ENCODE results near the gene SDSL. TPM values are rescaled to one million over a fixed set of nuclear protein-coding genes. Genes with fewer than 3 reads are reported as not detected.

The SDSL gene
- total RNA-seq, 1 donor from 2014 or later: 12.8 TPM

GRCh38 chr12:113445544-113446171 is 23.5 kb downstream of the SDSL start:
- Histone ChIP-seq H3K9me3 (no peaks in the 10 kb centered on the region), H3K4me1 (no peaks in the 10 kb centered on the region), H3K4me3 (no peak overlapping the region), H3K27ac (no peak overlapping the region), H3K36me3 (no peaks in the 10 kb centered on the region), H3K27me3 (ENCODE audit: low read depth) (peaks cover 37% of the 10 kb centered on the region)
- TF ChIP-seq CTCF (IDR thresholded peaks at IDR 0.05): no peak
- intact Hi-C loops (cut with DNase I): no loop called here
- DNase-seq: no peak
- peak; percentile 54 to 69 for ATAC-seq

- no peak overlapping the region for H3K4me3 ChIP-seq
- no peak for DNase-seq
- no peak for ATAC-seq
- H3K9me3 ChIP-seq: no peaks in the 10 kb centered on the region
- no peak overlapping the region for H3K27ac ChIP-seq
- intact Hi-C loops (cut with DNase I): no loop called here
- peaks cover 14% of the 10 kb centered on the region for H3K27me3 ChIP-seq (ENCODE audit: low read depth)
- TF ChIP-seq CTCF (IDR thresholded peaks at IDR 0.05): no peak
- H3K36me3 ChIP-seq: no peaks in the 10 kb centered on the region
- H3K4me1 ChIP-seq: no peaks in the 10 kb centered on the region
These were observed 26.7 kb downstream of the SDSL start for GRCh38 chr12:113448873-113449272.

DNA sequence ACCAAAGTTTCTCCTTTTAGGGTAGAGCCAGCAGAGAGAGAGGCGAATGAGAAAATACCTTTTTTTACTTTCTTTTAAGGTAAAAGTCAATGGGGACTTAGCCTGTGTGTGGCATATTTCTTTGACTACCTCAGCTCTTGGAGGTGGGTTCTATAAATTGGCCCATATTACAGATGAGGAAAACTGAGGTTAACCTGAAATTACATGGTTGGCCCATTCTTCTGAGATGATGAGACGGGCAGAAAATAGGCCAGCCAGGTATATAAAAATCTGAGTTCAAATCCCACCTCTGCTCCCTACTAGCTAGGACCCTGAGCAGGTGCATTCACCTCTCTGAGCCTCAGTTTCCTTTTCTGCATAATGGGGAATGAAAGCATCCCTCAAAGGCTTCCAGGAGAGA is 27.1 kb downstream of the SDSL start:
- TF ChIP-seq CTCF (IDR thresholded peaks at IDR 0.05): no peak
- peaks cover 10% of the 10 kb centered on the region for H3K27me3 ChIP-seq (ENCODE audit: low read depth)
- no peak overlapping the region for H3K4me3 ChIP-seq
- DNase-seq (no peak), ATAC-seq (no peak)
- intact Hi-C loops (cut with DNase I): no loop called here
- H3K4me1 ChIP-seq: no peaks in the 10 kb centered on the region
- H3K9me3 ChIP-seq: no peaks in the 10 kb centered on the region
- H3K27ac ChIP-seq: no peak overlapping the region
- no peaks in the 10 kb centered on the region for H3K36me3 ChIP-seq

DNA sequence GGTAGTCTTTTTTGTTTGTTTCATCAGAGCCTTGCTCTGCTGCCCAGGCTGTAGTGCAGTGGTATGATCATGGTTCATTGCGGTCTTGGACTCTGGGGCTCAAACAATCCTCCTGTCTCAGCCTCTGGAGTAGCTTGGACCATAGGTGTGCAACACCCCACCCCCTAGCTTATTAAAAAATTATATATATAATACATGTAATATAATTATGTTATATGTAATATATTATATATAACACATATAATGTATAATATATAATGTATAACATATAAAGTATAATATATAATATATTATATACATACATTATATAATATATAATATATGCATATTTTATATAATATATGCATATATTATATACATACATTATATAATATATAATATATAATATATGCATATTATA is 27.7 kb downstream of the SDSL start:
- Histone ChIP-seq H3K4me1 (no peaks in the 10 kb centered on the region), H3K27ac (no peak overlapping the region), H3K9me3 (no peaks in the 10 kb centered on the region), H3K4me3 (no peak overlapping the region), H3K27me3 (ENCODE audit: low read depth) (peaks cover 11% of the 10 kb centered on the region), H3K36me3 (no peaks in the 10 kb centered on the region)
- no peak for TF ChIP-seq CTCF (IDR thresholded peaks at IDR 0.05)
- intact Hi-C loops (cut with DNase I): no loop called here
- ATAC-seq (no peak), DNase-seq (no peak)

DNA sequence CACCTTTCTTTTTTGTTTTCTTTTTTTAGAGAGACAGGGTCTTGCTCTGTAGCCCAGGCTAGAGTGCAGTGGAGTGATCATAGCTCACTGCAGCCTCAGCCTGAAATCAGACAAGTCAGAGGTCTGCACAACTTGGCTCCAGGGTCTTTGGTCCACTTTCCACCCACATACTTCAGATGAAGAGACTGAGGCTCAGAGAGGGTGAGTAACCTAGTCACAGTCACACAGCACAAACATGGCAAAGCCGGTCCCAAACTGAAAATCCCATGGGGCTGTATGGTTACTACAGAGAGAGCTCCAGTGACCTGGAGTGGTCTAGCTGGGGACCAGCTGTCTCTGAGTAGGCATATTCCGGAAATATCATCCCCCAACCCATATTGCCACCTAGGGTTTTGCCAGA is 30.3 kb downstream of the SDSL start:
- H3K27ac ChIP-seq: no peak overlapping the region
- no peaks in the 10 kb centered on the region for H3K4me1 ChIP-seq
- H3K27me3 ChIP-seq (ENCODE audit: low read depth): peaks cover 16% of the 10 kb centered on the region
- no peak for TF ChIP-seq CTCF (IDR thresholded peaks at IDR 0.05)
- ATAC-seq (no peak), DNase-seq (no peak)
- no peaks in the 10 kb centered on the region for H3K36me3 ChIP-seq
- H3K4me3 ChIP-seq: no peak overlapping the region
- H3K9me3 ChIP-seq: no peaks in the 10 kb centered on the region
- intact Hi-C loops (cut with DNase I): no loop called here

All from lower lobe of right lung (tissue), 2 donors.